HEK293 (cell line): ENCODE data around the gene OR2B3.

Experiments used
- CTCF ChIA-PET: fragments of 350-600 bp; formaldehyde crosslinking; extraction: SDS; loops from one replicate; lab custom pipeline; 2021; ENCODE audit warnings: antibody characterized with exemption; lab: Yijun Ruan, JAX
- POLR2A ChIA-PET: fragments of 300-600 bp; formaldehyde crosslinking; extraction: SDS; loops from one replicate; lab custom pipeline; 2020; ENCODE audit warnings: antibody characterized with exemption, inconsistent platforms; lab: Yijun Ruan, JAX
- H3K27ac ChIP-seq: fragments of 200-500 bp; sonication (Bioruptor generic); 2 replicates; pipeline ENCODE4 v1.5.1; 2014; ENCODE audit warnings: low read depth, low read length, control low read depth, inconsistent platforms; ENCODE audit errors: extremely low read depth
- H3K36me3 ChIP-seq, 2 experiments: fragments of 200-500 bp in 1 of 2; sonication (Bioruptor generic) in 1 of 2; 1 replicate in 1 of 2; 2 replicates in 1 of 2; pipeline ENCODE4 v1.5.1; 2014 to 2017; ENCODE audit warnings: inconsistent platforms in 2 of 2, low read length in 2 of 2; ENCODE audit not compliant: control insufficient read depth in 2 of 2, insufficient read depth in 1 of 2
- H3K4me1 ChIP-seq: fragments of 200-500 bp; sonication (Bioruptor generic); 2 replicates; pipeline ENCODE4 v1.5.1; 2014; ENCODE audit warnings: mild to moderate bottlenecking, low read length, inconsistent platforms; ENCODE audit not compliant: control insufficient read depth, insufficient read depth
- H3K4me3 ChIP-seq: 2 replicates; pipeline ENCODE4 v1.5.1; 2011; ENCODE audit warnings: low read depth, mild to moderate bottlenecking, control low read depth, low read length, moderate library complexity
- H3K9me3 ChIP-seq: fragments of 200-500 bp; sonication (Bioruptor generic); 2 replicates; pipeline ENCODE4 v1.5.1; 2014; ENCODE audit warnings: low read depth, low read length, inconsistent platforms; ENCODE audit not compliant: control insufficient read depth, insufficient read depth
- FEZF1 ChIP-seq: fragments of 450-650 bp; formaldehyde crosslinking; IDR thresholded peaks from 2 replicates; pipeline ENCODE4 v1.5.1; 2016; ENCODE audit warnings: missing biosample characterization, missing genetic modification characterization
- GFI1B ChIP-seq: fragments of 450-650 bp; formaldehyde crosslinking; IDR thresholded peaks from 2 replicates; pipeline ENCODE4 v1.5.1; 2016; ENCODE audit warnings: missing biosample characterization, missing genetic modification characterization
- GLIS2 ChIP-seq: fragments of 450-650 bp; formaldehyde crosslinking; IDR thresholded peaks from 2 replicates; pipeline ENCODE4 v1.5.1; 2016; ENCODE audit warnings: missing biosample characterization, missing genetic modification characterization
- IKZF3 ChIP-seq: fragments of 450-650 bp; IDR thresholded peaks from 2 replicates; pipeline ENCODE4 v1.5.0; 2018; ENCODE audit warnings: missing biosample characterization, mild to moderate bottlenecking, missing genetic modification characterization, moderate library complexity
- ZBTB20 ChIP-seq: fragments of 450-650 bp; formaldehyde crosslinking; IDR thresholded peaks from 2 replicates; pipeline ENCODE4 v1.5.1; 2016; ENCODE audit warnings: missing biosample characterization, missing genetic modification characterization
- ZBTB44 ChIP-seq: fragments of 450-650 bp; IDR thresholded peaks from 2 replicates; pipeline ENCODE4 v1.5.1; 2018; ENCODE audit warnings: missing biosample characterization, mild to moderate bottlenecking, missing genetic modification characterization
- ZBTB8A ChIP-seq: fragments of 450-650 bp; formaldehyde crosslinking; IDR thresholded peaks from 2 replicates; pipeline ENCODE4 v1.5.1; 2016; ENCODE audit warnings: missing biosample characterization, missing genetic modification characterization
- ZNF10 ChIP-seq: fragments of 450-650 bp; formaldehyde crosslinking; IDR thresholded peaks from 2 replicates; pipeline ENCODE4 v1.5.1; 2017; ENCODE audit warnings: missing biosample characterization, missing genetic modification characterization
- ZNF121 ChIP-seq: fragments of 450-650 bp; formaldehyde crosslinking; IDR thresholded peaks from 2 replicates; pipeline ENCODE4 v1.5.1; 2016; ENCODE audit warnings: missing biosample characterization, missing genetic modification characterization
- ZNF157 ChIP-seq: fragments of 450-650 bp; formaldehyde crosslinking; IDR thresholded peaks from 2 replicates; pipeline ENCODE4 v1.5.1; 2016; ENCODE audit warnings: missing biosample characterization, missing genetic modification characterization
- ZNF16 ChIP-seq: fragments of 450-650 bp; formaldehyde crosslinking; IDR thresholded peaks from 2 replicates; pipeline ENCODE4 v1.5.1; 2016; ENCODE audit warnings: low read depth, missing biosample characterization, missing genetic modification characterization
- ZNF169 ChIP-seq: fragments of 450-650 bp; formaldehyde crosslinking; IDR thresholded peaks from 2 replicates; pipeline ENCODE4 v1.5.1; 2016; ENCODE audit warnings: missing biosample characterization, missing genetic modification characterization
- ZNF18 ChIP-seq: fragments of 450-650 bp; formaldehyde crosslinking; IDR thresholded peaks from 2 replicates; pipeline ENCODE4 v1.5.1; 2016; ENCODE audit warnings: missing biosample characterization, missing genetic modification characterization
- ZNF2 ChIP-seq: fragments of 450-650 bp; formaldehyde crosslinking; IDR thresholded peaks from 2 replicates; pipeline ENCODE4 v1.5.1; 2016; ENCODE audit warnings: missing biosample characterization, missing genetic modification characterization
- ZNF433 ChIP-seq: fragments of 450-650 bp; formaldehyde crosslinking; IDR thresholded peaks from 2 replicates; pipeline ENCODE4 v1.5.1; 2016; ENCODE audit warnings: missing biosample characterization, missing genetic modification characterization, low read depth
- ZNF473 ChIP-seq: fragments of 450-650 bp; formaldehyde crosslinking; IDR thresholded peaks from 2 replicates; pipeline ENCODE4 v1.5.1; 2017; ENCODE audit warnings: missing biosample characterization, missing genetic modification characterization
- ZNF580 ChIP-seq: fragments of 450-650 bp; formaldehyde crosslinking; IDR thresholded peaks from 2 replicates; pipeline ENCODE4 v1.5.1; 2016; ENCODE audit warnings: missing biosample characterization, missing genetic modification characterization
- ZNF585B ChIP-seq: fragments of 450-650 bp; formaldehyde crosslinking; IDR thresholded peaks from 2 replicates; pipeline ENCODE4 v1.5.1; 2016; ENCODE audit warnings: missing biosample characterization, missing genetic modification characterization
- ZNF645 ChIP-seq: fragments of 450-650 bp; formaldehyde crosslinking; IDR thresholded peaks from 2 replicates; pipeline ENCODE4; 2016; ENCODE audit warnings: missing biosample characterization, missing genetic modification characterization
- ZNF654 ChIP-seq: fragments of 450-650 bp; formaldehyde crosslinking; IDR thresholded peaks from 2 replicates; pipeline ENCODE4 v1.5.1; 2016; ENCODE audit warnings: low read depth, missing biosample characterization, missing genetic modification characterization
- ZNF677 ChIP-seq: fragments of 450-650 bp; IDR thresholded peaks from 2 replicates; pipeline ENCODE4 v1.5.0; 2018; ENCODE audit warnings: missing biosample characterization, mild to moderate bottlenecking, missing genetic modification characterization, moderate library complexity
- ZNF701 ChIP-seq: fragments of 450-650 bp; formaldehyde crosslinking; IDR thresholded peaks from 2 replicates; pipeline ENCODE4 v1.5.1; 2016; ENCODE audit warnings: missing biosample characterization, missing genetic modification characterization
- ZNF777 ChIP-seq: fragments of 450-650 bp; formaldehyde crosslinking; IDR thresholded peaks from 2 replicates; pipeline ENCODE4 v1.5.1; 2017; ENCODE audit warnings: missing biosample characterization, missing genetic modification characterization, borderline replicate concordance
- ZNF830 ChIP-seq: fragments of 450-650 bp; IDR thresholded peaks from 2 replicates; pipeline ENCODE4 v1.5.0; 2018; ENCODE audit warnings: missing biosample characterization, missing genetic modification characterization, low read depth, mild to moderate bottlenecking, moderate library complexity
- ZNF837 ChIP-seq: fragments of 450-650 bp; formaldehyde crosslinking; IDR thresholded peaks from 2 replicates; pipeline ENCODE4 v1.5.1; 2016; ENCODE audit warnings: missing biosample characterization, missing genetic modification characterization
- TF ChIP-seq, protein P1 (sequence below): fragments of 450-650 bp; formaldehyde crosslinking; IDR thresholded peaks from 2 replicates; pipeline ENCODE4 v1.5.1; 2016; ENCODE audit warnings: missing biosample characterization, missing genetic modification characterization
- TF ChIP-seq, protein P2 (sequence below): fragments of 450-650 bp; formaldehyde crosslinking; IDR thresholded peaks from 2 replicates; pipeline ENCODE4 v1.5.1; 2016; ENCODE audit warnings: missing biosample characterization, missing genetic modification characterization

The OR2B3 gene

GRCh38 chr6:29099190-29099589, 12.1 kb upstream of the OR2B3 start, which contains the start of gene OR2J1:
Gene OR2J1, plus strand, starts transcription at chr6:29099490. Its CDS starts 1,453 bp downstream, at chr6:29100943.
- no peak within 1 kb of the TSS for H3K4me3 ChIP-seq
- TF ChIP-seq ZNF16: no peak
- TF ChIP-seq ZNF18 (tag by site-specific recombination): no peak
- no peak for TF ChIP-seq ZNF10 (tag by site-specific recombination)
- no peak for TF ChIP-seq ZNF433 (tag by site-specific recombination)
- no peak for TF ChIP-seq ZNF2 (tag by site-specific recombination)
- no peak for TF ChIP-seq FEZF1 (tag by site-specific recombination)
- TF ChIP-seq ZNF580 (tag by site-specific recombination): no peak
- no peak for TF ChIP-seq ZBTB8A (tag by site-specific recombination)
- TF ChIP-seq, protein P1, sequence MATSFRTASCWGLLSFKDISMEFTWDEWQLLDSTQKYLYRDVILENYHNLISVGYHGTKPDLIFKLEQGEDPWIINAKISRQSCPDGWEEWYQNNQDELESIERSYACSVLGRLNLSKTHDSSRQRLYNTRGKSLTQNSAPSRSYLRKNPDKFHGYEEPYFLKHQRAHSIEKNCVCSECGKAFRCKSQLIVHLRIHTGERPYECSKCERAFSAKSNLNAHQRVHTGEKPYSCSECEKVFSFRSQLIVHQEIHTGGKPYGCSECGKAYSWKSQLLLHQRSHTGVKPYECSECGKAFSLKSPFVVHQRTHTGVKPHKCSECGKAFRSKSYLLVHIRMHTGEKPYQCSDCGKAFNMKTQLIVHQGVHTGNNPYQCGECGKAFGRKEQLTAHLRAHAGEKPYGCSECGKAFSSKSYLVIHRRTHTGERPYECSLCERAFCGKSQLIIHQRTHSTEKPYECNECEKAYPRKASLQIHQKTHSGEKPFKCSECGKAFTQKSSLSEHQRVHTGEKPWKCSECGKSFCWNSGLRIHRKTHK (tag by site-specific recombination): no peak
- no peak for TF ChIP-seq ZBTB44
- TF ChIP-seq, all 188 proteins: peak for 0
- CTCF ChIA-PET: interaction anchor here (0.9 kb wide), 1 partner anchor 13 kb away, joined by 3 read pairs; no protein-coding TSS in a partner anchor
- POLR2A ChIA-PET: no interaction called here
- Histone ChIP-seq H3K9me3 (no peaks in the 10 kb centered on the region), H3K36me3 (no peaks in the 10 kb centered on the region), H3K27ac (no peak within 1 kb of the TSS), H3K4me1 (no peaks in the 10 kb centered on the region)

DNA sequence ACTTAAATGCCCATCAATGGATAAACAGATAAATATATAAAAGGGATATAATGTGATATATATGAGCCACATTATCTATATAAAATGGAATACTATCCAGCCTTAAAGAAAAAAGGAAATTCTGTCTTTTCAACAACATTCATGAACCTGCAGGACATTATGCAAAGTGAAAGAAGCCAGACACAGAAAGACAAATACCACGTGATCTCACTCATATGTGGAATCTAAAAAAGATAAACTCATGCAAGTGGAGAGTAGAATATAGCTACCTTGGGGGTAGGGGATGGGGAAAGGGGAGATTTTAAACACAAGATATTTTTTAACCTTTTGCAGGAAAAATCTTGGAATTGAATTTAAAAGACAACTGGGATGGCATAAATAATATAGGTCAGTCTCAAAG, 10.7 kb upstream of the OR2B3 start:
- no peaks in the 10 kb centered on the region for H3K9me3 ChIP-seq
- no peak for TF ChIP-seq ZNF830 (tag by site-specific recombination)
- TF ChIP-seq ZBTB20 (tag by site-specific recombination): no peak
- TF ChIP-seq ZNF837: no peak
- TF ChIP-seq ZNF585B (tag by site-specific recombination): no peak
- TF ChIP-seq GLIS2 (tag by site-specific recombination): no peak
- no peak for TF ChIP-seq IKZF3 (tag by site-specific recombination)
- no peak for TF ChIP-seq ZNF677 (tag by site-specific recombination)
- no peak for TF ChIP-seq ZNF654 (tag by site-specific recombination)
- TF ChIP-seq ZNF645 (tag by site-specific recombination): no peak
- TF ChIP-seq GFI1B: no peak
- TF ChIP-seq ZNF701: no peak
- no peak for TF ChIP-seq ZNF777 (tag by site-specific recombination)
- TF ChIP-seq ZNF157 (tag by site-specific recombination): no peak
- TF ChIP-seq, protein P2, sequence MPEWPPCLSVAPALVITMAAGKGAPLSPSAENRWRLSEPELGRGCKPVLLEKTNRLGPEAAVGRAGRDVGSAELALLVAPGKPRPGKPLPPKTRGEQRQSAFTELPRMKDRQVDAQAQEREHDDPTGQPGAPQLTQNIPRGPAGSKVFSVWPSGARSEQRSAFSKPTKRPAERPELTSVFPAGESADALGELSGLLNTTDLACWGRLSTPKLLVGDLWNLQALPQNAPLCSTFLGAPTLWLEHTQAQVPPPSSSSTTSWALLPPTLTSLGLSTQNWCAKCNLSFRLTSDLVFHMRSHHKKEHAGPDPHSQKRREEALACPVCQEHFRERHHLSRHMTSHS: no peak
- no peak for TF ChIP-seq ZBTB8A (tag by site-specific recombination)
- no peak for TF ChIP-seq ZNF169
- no peak for TF ChIP-seq ZNF473 (tag by site-specific recombination)
- TF ChIP-seq ZNF121 (tag by site-specific recombination): no peak
- POLR2A ChIA-PET: no interaction called here
- no peaks in the 10 kb centered on the region for H3K36me3 ChIP-seq
- no peaks in the 10 kb centered on the region for H3K4me1 ChIP-seq
- CTCF ChIA-PET: no interaction called here
- H3K4me3 ChIP-seq: no peak overlapping the region
- H3K27ac ChIP-seq: no peak overlapping the region
